GM18951 (cell line): Measurements from ENCODE around the gene NTNG1.

ENCODE experiments used
- POLR2A ChIP-seq: IDR thresholded peaks from 4 replicates; pipeline ENCODE4 v1.6.1; 2011; ENCODE audit warnings: mild to moderate bottlenecking; ENCODE audit not compliant: insufficient read length, insufficient read depth; ENCODE audit errors: extremely low read depth
- in situ Hi-C: fragments of 300-500 bp; cut with MboI; formaldehyde crosslinking; loops from one replicate; pipeline ENCODE4 v1.12.0; 2022; ENCODE audit warnings: low sequenced_read_pairs, mixed read lengths, inconsistent platforms; ENCODE audit not compliant: unreplicated experiment

NTNG1 gene

GRCh38 chr1:107459204-107459904, 318.5 kb downstream of the NTNG1 start:
- in situ Hi-C loops: no loop called here
- TF ChIP-seq POLR2A: no peak

- in situ Hi-C loops: no loop called here
These were observed 319.2 kb downstream of the NTNG1 start for GRCh38 chr1:107460035-107460434.

GRCh38 chr1:107464827-107465226, 324.0 kb downstream of the NTNG1 start:
- TF ChIP-seq POLR2A: no peak
- in situ Hi-C loops: no loop called here

More at GRCh38 chr1:107460035-107460434, 319.2 kb downstream of the NTNG1 start:
- TF ChIP-seq POLR2A: no peak

- TF ChIP-seq POLR2A: no peak
- in situ Hi-C loops: no loop called here
These were observed 326.4 kb downstream of the NTNG1 start for GRCh38 chr1:107467286-107467685.

GRCh38 chr1:107467811-107468210, 327.0 kb downstream of the NTNG1 start:
- in situ Hi-C loops: no loop called here
- no peak for TF ChIP-seq POLR2A

- in situ Hi-C loops: no loop called here
- no peak for TF ChIP-seq POLR2A
These were observed 332.2 kb downstream of the NTNG1 start for GRCh38 chr1:107473065-107473464.

- in situ Hi-C loops: no loop called here
These were observed 334.2 kb downstream of the NTNG1 start for GRCh38 chr1:107474877-107475612.

GRCh38 chr1:107477233-107477632, 336.4 kb downstream of the NTNG1 start:
- in situ Hi-C loops: no loop called here
- TF ChIP-seq POLR2A: no peak

More at GRCh38 chr1:107474877-107475612, 334.2 kb downstream of the NTNG1 start:
- TF ChIP-seq POLR2A: no peak

GRCh38 chr1:107479865-107480350, 339.1 kb downstream of the NTNG1 start:
- in situ Hi-C loops: no loop called here

GRCh38 chr1:107480548-107481415, 339.9 kb downstream of the NTNG1 start:
- in situ Hi-C loops: no loop called here
- no peak for TF ChIP-seq POLR2A

More at GRCh38 chr1:107479865-107480350, 339.1 kb downstream of the NTNG1 start:
- no peak for TF ChIP-seq POLR2A

GRCh38 chr1:107481756-107482384, 341.0 kb downstream of the NTNG1 start:
- no peak for TF ChIP-seq POLR2A
- in situ Hi-C loops: no loop called here

GRCh38 chr1:107483949-107484348, 343.1 kb downstream of the NTNG1 start:
- in situ Hi-C loops: no loop called here

GRCh38 chr1:107486349-107486748, 345.5 kb downstream of the NTNG1 start:
- in situ Hi-C loops: no loop called here
- no peak for TF ChIP-seq POLR2A

More at GRCh38 chr1:107483949-107484348, 343.1 kb downstream of the NTNG1 start:
- TF ChIP-seq POLR2A: no peak

GRCh38 chr1:107487506-107487905, 346.7 kb downstream of the NTNG1 start:
- in situ Hi-C loops: no loop called here
- no peak for TF ChIP-seq POLR2A
